Suppressor macrophage treated with lipopolysaccharide for 1 hour (primary cell): ENCODE data around the gene SLC2A13.
"Not testable (repeated sequence)": the region's sequence is repeated elsewhere in the genome, so short reads cannot be mapped to it uniquely, and the experiment has no call there.

Experiments
- DNase-seq, 3 donors: peaks; one replicate each; pipeline ENCODE4 v3.0.0-alpha.2; 2020 to 2022

SLC2A13 gene

GRCh38 chr12:40034156-40034555, 71.7 kb downstream of the SLC2A13 start:
- peak in 1 of 3 donors; percentile 22 for DNase-seq

GRCh38 chr12:40033242-40033630, 72.6 kb downstream of the SLC2A13 start:
- DNase-seq: no peak

- DNase-seq: no peak
Measured at GRCh38 chr12:40032433-40033241, 73.2 kb downstream of the SLC2A13 start.

- DNase-seq: no peak
Measured at GRCh38 chr12:40031965-40032364, 73.9 kb downstream of the SLC2A13 start.

- DNase-seq: not testable (repeated sequence)
Measured at GRCh38 chr12:40030970-40031369, 74.9 kb downstream of the SLC2A13 start.

- no peak for DNase-seq
Measured at GRCh38 chr12:40028296-40028695, 77.6 kb downstream of the SLC2A13 start.

GRCh38 chr12:40022850-40023249, 83.0 kb downstream of the SLC2A13 start:
- no peak for DNase-seq

- no peak for DNase-seq
Measured at GRCh38 chr12:40020261-40020691, 85.6 kb downstream of the SLC2A13 start.

GRCh38 chr12:40017488-40017887, 88.4 kb downstream of the SLC2A13 start:
- DNase-seq: no peak

- DNase-seq: no peak
Measured at GRCh38 chr12:40016980-40017379, 88.9 kb downstream of the SLC2A13 start.

- no peak for DNase-seq
Measured at GRCh38 chr12:40015881-40016280, 90.0 kb downstream of the SLC2A13 start.

- no peak for DNase-seq
Measured at GRCh38 chr12:40015345-40015744, 90.5 kb downstream of the SLC2A13 start.

GRCh38 chr12:40013847-40014246, 92.0 kb downstream of the SLC2A13 start:
- no peak for DNase-seq

- no peak for DNase-seq
Measured at GRCh38 chr12:40013292-40013691, 92.6 kb downstream of the SLC2A13 start.

- DNase-seq: no peak
Measured at GRCh38 chr12:40012711-40013110, 93.2 kb downstream of the SLC2A13 start.

GRCh38 chr12:40011775-40012129, 94.1 kb downstream of the SLC2A13 start:
- peak in 1 of 3 donors; percentile 12 for DNase-seq

- DNase-seq: peak; percentile 88 to 90 (median 89)
Measured at GRCh38 chr12:40010899-40011774, 94.7 kb downstream of the SLC2A13 start.

GRCh38 chr12:40002178-40003169, 103.4 kb downstream of the SLC2A13 start:
- DNase-seq: no peak

GRCh38 chr12:40001406-40001805, 104.5 kb downstream of the SLC2A13 start:
- no peak for DNase-seq

GRCh38 chr12:40000884-40001283, 105.0 kb downstream of the SLC2A13 start:
- no peak for DNase-seq

GRCh38 chr12:39993268-39993667, 112.6 kb downstream of the SLC2A13 start:
- DNase-seq: no peak
